ENCODE measurements around the gene EFCAB8.
A peak's percentile ranks its signal among the peaks of the same experiment; 100 is the strongest.
"Not testable (repeated sequence)": the region's sequence is repeated elsewhere in the genome, so short reads cannot be mapped to it uniquely, and the experiment has no call there.

Gene EFCAB8

DNA sequence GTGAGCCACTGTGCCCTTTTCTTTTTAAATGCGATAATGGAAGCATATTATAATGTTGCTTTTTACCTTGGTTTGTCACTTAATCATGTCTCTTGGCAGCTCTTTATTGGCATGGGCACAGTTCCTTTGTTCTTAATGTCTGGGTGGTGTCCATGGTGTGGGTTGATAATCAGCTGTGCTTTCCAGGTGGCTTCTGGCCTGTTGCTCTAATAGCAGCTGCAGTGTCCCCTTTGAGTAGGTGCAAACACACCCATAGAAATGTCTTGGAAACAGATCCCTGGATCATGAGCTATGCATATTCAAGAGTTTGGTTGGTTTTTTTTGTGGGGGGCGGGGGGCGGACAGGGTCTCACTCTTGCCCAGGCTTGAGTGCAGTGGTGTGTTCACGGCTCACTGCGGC, 29.9 kb downstream of the EFCAB8 start:
- no peak for DNase-seq

- no peak for DNase-seq
These were observed 30.6 kb downstream of the EFCAB8 start for GRCh38 chr20:32889281-32889680.

DNA sequence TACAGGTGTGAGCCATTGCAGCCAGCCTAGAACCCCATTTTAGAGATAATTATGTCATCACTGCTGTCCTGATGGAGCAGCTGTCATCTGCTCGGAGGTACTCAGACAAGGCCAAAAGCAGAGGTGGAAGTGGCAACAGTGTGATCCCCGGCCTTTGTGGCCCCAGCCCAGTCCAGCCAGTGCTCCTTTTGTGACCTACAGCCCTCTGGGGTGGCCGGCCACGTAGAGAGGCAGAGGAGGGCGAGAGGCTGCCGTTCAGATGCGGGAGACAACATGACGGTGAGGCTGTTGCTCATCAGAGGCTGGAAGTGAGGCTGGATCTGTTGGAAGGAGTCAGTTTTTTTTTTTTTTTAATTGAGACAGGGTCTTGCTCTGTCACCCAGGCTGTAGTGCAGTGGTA, 32.8 kb downstream of the EFCAB8 start:
- no peak for DNase-seq

DNA sequence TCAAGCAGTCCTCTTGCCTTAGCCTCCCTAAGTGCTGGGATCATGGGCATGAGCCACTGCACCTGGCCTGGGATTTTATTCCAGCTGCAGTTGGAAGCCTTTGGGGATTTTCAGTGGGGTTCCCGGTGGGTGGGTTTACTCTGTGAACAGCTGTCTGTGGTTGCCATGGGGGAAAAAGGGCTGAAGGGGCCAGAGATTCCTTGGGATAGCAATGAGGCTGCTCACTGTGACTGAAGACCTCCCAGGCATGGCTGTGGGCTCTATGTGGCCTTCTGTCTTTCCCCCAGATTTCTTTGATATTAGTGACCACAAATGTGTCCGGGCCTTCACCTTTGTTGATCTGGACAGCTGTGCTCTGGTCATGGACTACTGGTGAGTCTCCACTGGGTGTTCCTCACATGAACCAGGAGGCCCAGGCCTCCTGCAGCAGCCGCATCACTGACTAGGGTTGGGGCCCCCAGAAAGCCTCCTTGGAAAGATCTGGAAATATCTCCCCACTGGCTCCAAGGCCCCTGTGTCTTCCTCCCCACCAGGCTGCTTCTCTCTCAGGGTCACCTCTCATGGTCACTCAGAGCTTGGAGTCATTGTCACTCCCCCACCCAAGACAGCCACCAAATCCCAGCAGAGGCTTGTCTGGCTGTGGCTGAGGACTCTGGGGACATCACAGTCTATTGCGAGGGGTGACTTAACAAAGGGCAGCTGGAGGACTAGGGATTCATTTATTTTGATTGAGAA, 33.4 kb downstream of the EFCAB8 start:
- DNase-seq = no peak

DNA sequence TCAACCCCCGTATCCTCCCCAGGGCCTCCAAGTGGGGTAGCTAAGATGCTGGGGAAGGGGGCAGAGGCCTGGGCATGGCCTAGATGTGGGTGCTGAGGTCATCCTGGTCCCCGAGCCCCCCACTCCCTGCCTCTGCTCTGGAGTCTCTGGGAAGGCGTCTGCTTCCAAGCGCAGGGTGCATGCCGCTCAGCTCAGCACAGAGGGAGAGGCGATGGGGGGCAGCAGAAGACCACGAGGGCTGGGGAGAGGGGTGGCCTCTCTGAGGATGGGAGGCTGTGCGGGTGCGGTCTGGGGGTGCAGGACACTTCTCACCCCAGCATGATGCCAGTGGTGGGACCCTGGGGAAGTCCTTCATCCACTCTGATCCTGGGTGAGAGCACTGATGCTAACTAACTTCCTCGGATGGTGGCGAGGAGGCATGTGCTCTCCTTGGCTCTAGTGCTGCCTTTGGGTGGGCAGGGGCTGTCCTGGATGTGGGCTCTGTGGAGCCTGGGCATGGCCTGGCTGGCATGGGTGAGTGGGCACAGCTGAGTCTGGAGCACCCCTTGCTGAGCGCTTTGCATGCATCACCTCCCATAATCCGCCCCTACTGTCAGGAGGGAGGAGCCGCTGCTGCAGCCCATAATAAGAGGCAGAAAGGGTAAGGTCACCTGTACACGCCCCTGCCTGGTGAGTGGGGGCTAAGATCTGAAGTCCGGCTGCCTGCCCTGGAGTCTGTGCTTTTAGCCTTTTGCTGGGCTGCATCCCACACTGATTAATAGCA, 34.7 kb downstream of the EFCAB8 start:
- DNase-seq = no peak

DNA sequence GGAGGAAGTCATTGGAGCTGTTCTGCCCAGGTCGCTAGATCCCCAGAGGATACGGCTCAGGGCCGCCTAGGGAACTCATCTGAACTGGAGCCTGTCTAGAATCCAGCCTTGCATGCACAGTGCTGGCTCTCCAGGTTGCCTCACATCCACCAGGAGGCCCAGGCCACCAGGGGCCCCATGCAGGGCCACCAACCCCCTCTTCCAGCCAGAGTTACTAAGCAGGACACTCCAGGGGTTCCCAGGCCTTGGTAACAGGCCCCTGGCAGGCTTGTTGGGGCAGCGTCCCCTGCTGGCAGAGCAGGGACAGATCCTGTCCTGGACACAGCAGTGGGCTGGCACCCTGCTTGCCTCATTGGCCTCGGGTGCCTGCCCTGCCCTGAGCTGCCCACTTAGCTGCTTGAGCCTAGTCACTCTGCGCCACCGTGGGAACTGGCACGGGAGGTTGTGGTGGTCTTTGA, 35.3 kb downstream of the EFCAB8 start:
- no peak for DNase-seq

GRCh38 chr20:32894711-32895355, 36.1 kb downstream of the EFCAB8 start:
- DNase-seq = no peak

DNA sequence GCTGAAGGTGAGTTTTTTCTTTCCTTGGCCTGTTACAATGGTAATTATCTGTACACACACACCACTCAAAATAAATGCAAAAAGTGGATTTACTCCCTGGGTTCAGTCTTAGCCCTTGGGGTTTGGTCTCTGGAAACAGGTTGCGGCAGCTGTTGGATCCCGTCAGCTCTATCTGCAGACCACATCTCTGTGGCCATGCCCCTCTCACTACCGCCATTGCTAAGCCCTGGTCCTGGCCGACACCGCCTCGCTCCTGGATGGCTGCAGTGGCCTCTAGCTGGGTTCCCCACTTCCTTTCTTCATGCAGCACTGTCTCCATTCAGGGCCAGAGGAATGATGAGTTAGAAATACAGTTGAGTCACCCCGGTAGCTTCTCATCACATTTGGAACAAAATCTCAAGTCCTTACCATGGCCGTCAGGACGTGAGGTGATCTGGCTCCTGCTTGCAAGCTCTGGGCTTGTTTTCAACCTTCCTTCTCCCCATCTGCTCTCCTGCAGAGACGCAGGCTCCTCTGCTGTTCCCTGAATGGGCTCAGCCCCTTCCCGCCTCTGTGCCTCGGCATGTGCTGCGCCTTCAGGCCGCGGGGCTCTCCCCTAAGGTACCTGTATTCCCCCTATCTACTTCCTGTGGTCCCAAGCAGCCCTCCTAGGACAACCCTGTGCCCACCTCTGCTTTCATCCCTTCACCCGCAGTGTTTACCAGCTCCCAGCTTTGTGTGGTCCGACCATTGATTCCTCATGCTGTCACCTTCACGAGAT, 38.0 kb downstream of the EFCAB8 start:
- DNase-seq = no peak

GRCh38 chr20:32898729-32899128, 40.0 kb downstream of the EFCAB8 start:
- DNase-seq = no peak

GRCh38 chr20:32902456-32903420, 44.0 kb downstream of the EFCAB8 start:
- peak; percentile 60 for DNase-seq

DNA sequence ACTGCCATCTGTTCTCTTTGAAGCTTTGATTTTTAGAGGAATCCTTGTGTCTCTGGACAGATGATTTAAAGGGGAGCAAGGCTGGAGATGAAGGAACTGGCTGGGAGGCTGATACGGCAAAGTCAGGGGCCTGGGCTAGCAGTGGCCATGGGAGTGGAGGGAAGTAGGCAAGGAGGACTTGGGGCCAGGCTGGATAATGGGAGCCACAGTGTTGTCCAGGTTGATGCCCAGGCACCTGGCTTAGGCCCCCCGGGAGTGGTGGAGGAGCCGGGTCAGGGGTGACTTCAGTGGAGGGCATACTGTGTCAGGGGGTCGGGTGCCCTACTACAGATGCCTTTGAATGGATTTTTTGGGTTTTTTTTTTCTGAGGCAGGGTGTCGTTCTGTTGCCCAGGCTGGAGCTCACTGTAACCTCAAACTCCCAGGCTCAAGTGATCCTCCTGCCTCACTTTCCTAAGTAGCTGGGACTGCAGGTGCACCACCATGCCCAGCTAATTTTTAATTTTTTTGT, 45.0 kb downstream of the EFCAB8 start:
- DNase-seq = no peak

GRCh38 chr20:32904678-32905077, 46.0 kb downstream of the EFCAB8 start:
- not testable (repeated sequence) for DNase-seq

DNA sequence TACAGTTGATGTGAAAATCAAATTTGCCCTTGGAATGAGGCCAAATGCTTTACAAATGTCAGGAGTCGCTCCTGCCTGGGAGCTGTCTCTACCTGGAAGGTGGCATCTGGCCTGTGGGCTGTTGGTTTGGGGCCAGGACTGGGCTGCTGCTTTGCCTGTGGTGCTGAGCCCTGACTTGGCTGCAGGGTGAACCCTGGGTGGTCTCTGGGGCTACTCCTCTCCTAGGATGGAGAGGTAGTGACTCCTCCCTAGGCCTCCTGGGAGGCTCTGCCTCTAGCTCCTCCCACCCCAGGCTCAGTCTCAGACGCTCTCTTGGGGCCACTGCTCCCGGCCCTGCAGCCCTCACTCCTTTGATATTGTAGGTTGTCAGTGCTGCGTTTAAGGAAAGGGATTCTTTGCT, 47.5 kb downstream of the EFCAB8 start:
- peak; percentile 86 for DNase-seq

GRCh38 chr20:32906871-32907495, 48.3 kb downstream of the EFCAB8 start:
- DNase-seq = no peak

DNA sequence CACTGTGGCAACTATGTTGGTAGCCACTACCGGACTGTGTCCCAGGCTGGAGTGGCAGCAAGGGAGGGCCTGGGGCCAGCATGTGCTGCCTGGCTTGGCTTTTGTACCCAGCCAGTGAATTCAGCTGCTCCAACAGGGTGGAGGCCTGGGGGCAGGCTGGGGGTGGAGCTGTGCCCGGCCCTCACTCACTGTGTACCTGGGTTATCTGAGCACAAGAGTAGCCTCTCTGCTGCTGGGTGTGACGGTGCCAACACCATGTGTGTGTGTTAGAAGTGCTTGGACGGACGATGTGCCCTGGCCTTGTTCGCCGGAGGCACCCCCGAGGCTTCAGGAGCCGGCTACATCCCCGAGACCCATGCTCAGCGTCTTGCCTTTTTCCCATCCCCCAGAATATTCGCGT, 49.2 kb downstream of the EFCAB8 start:
- no peak for DNase-seq

GRCh38 chr20:32908334-32909292, 49.9 kb downstream of the EFCAB8 start:
- no peak for DNase-seq

- DNase-seq = no peak
These were observed 50.7 kb downstream of the EFCAB8 start for GRCh38 chr20:32909451-32909850.

DNA sequence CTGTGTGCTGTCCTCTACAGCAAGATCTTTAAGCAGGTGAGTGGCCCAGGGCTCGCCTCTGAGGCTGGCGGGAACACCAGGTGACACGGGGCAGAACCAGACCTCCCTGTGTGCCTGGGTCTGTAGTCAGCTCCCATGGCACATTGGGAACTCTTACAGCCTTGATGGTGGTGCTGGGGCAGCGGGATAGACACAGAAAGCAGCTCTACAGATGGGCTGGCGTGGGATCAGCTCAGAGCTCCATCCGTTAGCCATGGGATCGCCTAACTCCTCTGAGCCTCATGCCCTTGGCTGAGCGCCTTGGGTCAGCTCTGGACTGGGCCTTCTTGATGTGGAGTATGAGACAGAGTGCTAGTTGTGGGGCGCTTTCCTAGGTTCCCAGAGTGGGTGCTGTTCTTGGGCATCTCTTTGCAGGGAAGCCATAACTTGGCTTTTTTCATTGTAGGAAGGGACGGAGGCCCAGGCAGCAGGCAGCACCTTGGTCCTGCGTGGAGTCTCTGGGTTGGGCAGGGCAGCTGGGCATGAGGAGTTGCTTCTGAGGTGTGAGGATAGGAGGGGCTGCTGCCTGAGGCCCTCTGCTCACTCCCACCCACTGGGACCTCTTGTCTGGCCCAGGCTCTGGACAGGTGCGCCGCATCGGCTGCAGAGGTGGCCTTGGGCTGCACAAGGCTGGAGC, 51.3 kb downstream of the EFCAB8 start:
- no peak for DNase-seq

DNA sequence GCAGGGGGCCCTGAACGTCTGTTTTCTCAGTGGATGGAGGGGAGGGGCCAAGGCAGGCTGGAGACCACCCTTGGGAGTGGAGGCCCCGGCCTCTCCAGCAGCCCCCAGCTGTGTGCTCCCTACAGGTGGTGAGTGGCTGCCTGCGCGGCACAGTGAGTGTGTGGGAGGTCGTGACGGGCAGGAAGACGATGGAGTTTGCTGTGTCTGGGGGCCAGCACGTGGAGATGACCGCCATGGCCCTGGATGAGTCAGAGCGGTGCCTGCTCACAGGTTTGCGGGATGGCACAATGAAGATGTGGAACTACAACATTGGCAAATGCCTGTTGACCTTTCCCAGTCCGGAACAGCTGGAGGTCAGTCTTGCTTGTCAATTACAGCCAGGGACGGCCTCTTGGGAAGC, 52.6 kb downstream of the EFCAB8 start:
- DNase-seq = no peak
